Cardiac muscle cell (in vitro differentiated cells and primary cell): ENCODE results near the gene RRP9. TPM values are rescaled to one million over a fixed set of nuclear protein-coding genes. Genes with fewer than 3 reads are reported as not detected.

ENCODE experiments used
- DNase-seq, 2 donors: peaks; one replicate each; pipeline versions ENCODE4 v3.0.0 to v3.0.0-alpha.2; 2010 to 2017; ENCODE audit warnings: low read depth in 1 of 2, low spot score in 1 of 2
- H3K27ac ChIP-seq: fragments of 200-600 bp; sonication (generic); 2 replicates; pipeline ENCODE4 v1.5.1; 2016
- H3K27me3 ChIP-seq: fragments of 200-600 bp; sonication (generic); 2 replicates; pipeline ENCODE4 v1.6.0; 2016; ENCODE audit warnings: control low read depth
- H3K36me3 ChIP-seq: fragments of 200-600 bp; sonication (generic); 2 replicates; pipeline ENCODE4 v1.5.1; 2016; ENCODE audit warnings: control low read depth
- H3K4me1 ChIP-seq: fragments of 200-600 bp; sonication (generic); 2 replicates; pipeline ENCODE4 v1.8.1; 2017; ENCODE audit warnings: low read depth, mild to moderate bottlenecking, mixed run types
- H3K4me3 ChIP-seq: fragments of 200-600 bp; sonication (generic); 2 replicates; pipeline ENCODE4 v1.5.1; 2016; ENCODE audit warnings: mild to moderate bottlenecking
- H3K9me3 ChIP-seq: fragments of 200-600 bp; sonication (generic); 2 replicates; pipeline ENCODE4 v1.5.1; 2017; ENCODE audit warnings: low read depth, mild to moderate bottlenecking, control low read depth
- CTCF ChIP-seq: IDR thresholded peaks from 2 replicates; pipeline ENCODE4 v1.5.1; 2012; ENCODE audit warnings: low read depth, mild to moderate bottlenecking, low read length
- polyA plus RNA-seq: library from polyadenylated mRNA; unstranded; fragments of >200 nt; fragmentation: Nextera tagmentation; extraction: Ambion mirVana; gene quantifications from 2 replicates; pipeline ENCODE4 v1.2.1, GENCODE V29; 2016
- total RNA-seq: library from RNA; depleted of rRNA; stranded (reverse); fragments of >200 nt; gene quantifications from 2 replicates; pipeline ENCODE4 v1.2.3, GENCODE V29; 2016

Gene RRP9
- total and polyA plus RNA-seq, 2 experiments from 2014 or later, result 22.3 to 38.2 TPM

- Histone ChIP-seq H3K4me1 (peaks cover 15% of the 10 kb centered on the region), H3K4me3 (peak overlapping the region; percentile 71), H3K27ac (peak overlapping the region; percentile 59), H3K9me3 (no peaks in the 10 kb centered on the region), H3K27me3 (no peaks in the 10 kb centered on the region), H3K36me3 (peaks cover 7% of the 10 kb centered on the region)
- no peak for TF ChIP-seq CTCF
- peak in 1 of 2 donors; percentile 71 for DNase-seq
Measured at GRCh38 chr3:51940648-51941462, 849 bp downstream of the RRP9 start.

- DNase-seq, result no peak
- no peak for TF ChIP-seq CTCF
- peaks cover 15% of the 10 kb centered on the region for H3K4me1 ChIP-seq
- H3K4me3 ChIP-seq, result no peak overlapping the region
- no peaks in the 10 kb centered on the region for H3K9me3 ChIP-seq
- no peak overlapping the region for H3K27ac ChIP-seq
- no peaks in the 10 kb centered on the region for H3K27me3 ChIP-seq
- peaks cover 21% of the 10 kb centered on the region for H3K36me3 ChIP-seq
Measured at GRCh38 chr3:51938780-51939425, 2.8 kb downstream of the RRP9 start.

- DNase-seq, result no peak
- H3K27me3 ChIP-seq, result no peaks in the 10 kb centered on the region
- no peak overlapping the region for H3K27ac ChIP-seq
- peaks cover 25% of the 10 kb centered on the region for H3K36me3 ChIP-seq
- no peaks in the 10 kb centered on the region for H3K9me3 ChIP-seq
- no peak overlapping the region for H3K4me3 ChIP-seq
- TF ChIP-seq CTCF, result no peak
- peaks cover 13% of the 10 kb centered on the region for H3K4me1 ChIP-seq
Measured at GRCh38 chr3:51937611-51938450, 3.9 kb downstream of the RRP9 start.

GRCh38 chr3:51937014-51937413, 4.7 kb downstream of the RRP9 start:
- TF ChIP-seq CTCF, result no peak
- DNase-seq, result no peak

More at GRCh38 chr3:51937014-51937413, 4.7 kb downstream of the RRP9 start:
- Histone ChIP-seq H3K9me3 (no peaks in the 10 kb centered on the region), H3K4me1 (peaks cover 6% of the 10 kb centered on the region), H3K27ac (no peak overlapping the region), H3K36me3 (peaks cover 25% of the 10 kb centered on the region), H3K4me3 (no peak overlapping the region), H3K27me3 (no peaks in the 10 kb centered on the region)
